Dermis blood vessel endothelial cell (primary cell): ENCODE data around the gene CELF5. TPM values are rescaled to one million over a fixed set of nuclear protein-coding genes. Genes with fewer than 3 reads are reported as not detected.

Source experiments
- total RNA-seq: library from RNA; depleted of rRNA; stranded (reverse); fragments of >200 nt; gene quantifications from 2 replicates; pipeline ENCODE4 v1.2.3, GENCODE V29; 2014

CELF5 gene
- total RNA-seq, 1 donor from 2014 or later, result not detected

Other genes with a start within 250 kb of the CELF5 start
- 2.0 and 2.7 TPM in 2 replicates for gene TLE6, start 247.1 kb upstream of the CELF5 start, total RNA-seq
- gene TLE2, start 195.4 kb upstream of the CELF5 start, total RNA-seq, result 21.8 and 25.7 TPM in 2 replicates
- gene TLE5, start 162.2 kb upstream of the CELF5 start, total RNA-seq, result 81.7 and 147 TPM in 2 replicates
- 80.8 and 87.2 TPM in 2 replicates for gene GNA11, start 130.3 kb upstream of the CELF5 start, total RNA-seq
- under 0.01 and 0.23 TPM in 2 replicates for gene GNA15, start 88.6 kb upstream of the CELF5 start, total RNA-seq
- 2.1 and 2.2 TPM in 2 replicates for gene S1PR4, start 45.9 kb upstream of the CELF5 start, total RNA-seq
- 38.3 and 74.5 TPM in 2 replicates for gene NCLN, start 38.7 kb upstream of the CELF5 start, total RNA-seq
- gene NFIC, start 141.9 kb downstream of the CELF5 start, total RNA-seq, result 33.0 and 59.0 TPM in 2 replicates